SK-N-MC (cell line): ENCODE measurements around the gene CACNA1S.

Source experiments
- DNase-seq: peaks from one replicate; pipeline ENCODE4 v3.0.0-alpha.2; 2011; ENCODE audit warnings: low read depth, low spot score
- H3K27ac ChIP-seq: fragments of 200-600 bp; sonication (generic); 2 replicates; pipeline ENCODE4 v1.5.1; 2016; ENCODE audit warnings: mixed run types
- H3K36me3 ChIP-seq: fragments of 200-600 bp; sonication (generic); 2 replicates; pipeline ENCODE4 v1.6.1; 2017; ENCODE audit warnings: antibody characterized with exemption, low read length, mixed read lengths; ENCODE audit not compliant: insufficient read depth
- H3K4me3 ChIP-seq: fragments of 200-600 bp; sonication (generic); 2 replicates; pipeline ENCODE4 v1.5.1; 2016
- H3K9ac ChIP-seq: fragments of 200-600 bp; sonication (generic); 2 replicates; pipeline ENCODE4 v1.8.0; 2017; ENCODE audit warnings: mixed run types, mixed read lengths; ENCODE audit not compliant: insufficient read length
- H3K9me3 ChIP-seq: fragments of 200-600 bp; sonication (generic); 2 replicates; pipeline ENCODE4 v1.6.1; 2017; ENCODE audit warnings: low read depth, mild to moderate bottlenecking, antibody characterized with exemption, low read length, moderate library complexity, mixed read lengths
- EZH2 ChIP-seq: fragments of 200-600 bp; sonication (generic); IDR thresholded peaks from one replicate; pipeline ENCODE4 v1.6.1; 2017; ENCODE audit warnings: antibody characterized with exemption
- FOXP2 ChIP-seq: optimal IDR thresholded peaks from 2 replicates; pipeline ENCODE3; 2011; ENCODE audit warnings: mild to moderate bottlenecking, moderate library complexity; ENCODE audit not compliant: insufficient read depth; ENCODE audit errors: extremely low read length, control extremely low read depth
- POLR2AphosphoS5 ChIP-seq: IDR thresholded peaks from 2 replicates; pipeline ENCODE4 v1.6.1; 2012; ENCODE audit warnings: mild to moderate bottlenecking, low read depth, low read length, borderline replicate concordance

Gene CACNA1S

GRCh38 chr1:201142011-201142848 is 30.0 kb upstream of the CACNA1S start:
- no peak overlapping the region for H3K4me3 ChIP-seq
- TF ChIP-seq POLR2AphosphoS5 (no peak), FOXP2 (no peak), EZH2 (no peak)
- no peak for DNase-seq
- no peak overlapping the region for H3K27ac ChIP-seq
- H3K9ac ChIP-seq, result no peak overlapping the region
- no peaks in the 10 kb centered on the region for H3K9me3 ChIP-seq
- peaks cover 66% of the 10 kb centered on the region for H3K36me3 ChIP-seq

- H3K9ac ChIP-seq, result no peak overlapping the region
- no peak overlapping the region for H3K4me3 ChIP-seq
- no peaks in the 10 kb centered on the region for H3K9me3 ChIP-seq
- DNase-seq, result no peak
- H3K27ac ChIP-seq, result no peak overlapping the region
- peaks cover 62% of the 10 kb centered on the region for H3K36me3 ChIP-seq
- no peak for TF ChIP-seq EZH2
- TF ChIP-seq FOXP2, result no peak
- no peak for TF ChIP-seq POLR2AphosphoS5
These were observed 29.2 kb upstream of the CACNA1S start for GRCh38 chr1:201141418-201141817.

- Histone ChIP-seq H3K27ac (no peak overlapping the region), H3K9me3 (no peaks in the 10 kb centered on the region), H3K36me3 (peaks cover 60% of the 10 kb centered on the region), H3K4me3 (no peak overlapping the region), H3K9ac (no peak overlapping the region)
- no peak for TF ChIP-seq FOXP2
- no peak for TF ChIP-seq EZH2
- no peak for TF ChIP-seq POLR2AphosphoS5
- no peak for DNase-seq
These were observed 28.7 kb upstream of the CACNA1S start for GRCh38 chr1:201140941-201141260.

GRCh38 chr1:201140235-201140940 is 28.2 kb upstream of the CACNA1S start:
- no peak overlapping the region for H3K27ac ChIP-seq
- DNase-seq, result no peak
- peaks cover 61% of the 10 kb centered on the region for H3K36me3 ChIP-seq

GRCh38 chr1:201139756-201140155 is 27.5 kb upstream of the CACNA1S start:
- Histone ChIP-seq H3K9me3 (no peaks in the 10 kb centered on the region), H3K4me3 (no peak overlapping the region), H3K27ac (no peak overlapping the region), H3K36me3 (peaks cover 57% of the 10 kb centered on the region), H3K9ac (no peak overlapping the region)
- no peak for DNase-seq
- no peak for TF ChIP-seq FOXP2
- no peak for TF ChIP-seq POLR2AphosphoS5
- TF ChIP-seq EZH2, result no peak

More at GRCh38 chr1:201140235-201140940, 28.2 kb upstream of the CACNA1S start:
- H3K9me3 ChIP-seq, result no peaks in the 10 kb centered on the region
- H3K4me3 ChIP-seq, result no peak overlapping the region
- no peak overlapping the region for H3K9ac ChIP-seq
- TF ChIP-seq FOXP2 (no peak), EZH2 (no peak), POLR2AphosphoS5 (no peak)

GRCh38 chr1:201139306-201139705 is 27.1 kb upstream of the CACNA1S start:
- Histone ChIP-seq H3K9me3 (no peaks in the 10 kb centered on the region), H3K36me3 (peaks cover 55% of the 10 kb centered on the region), H3K9ac (no peak overlapping the region), H3K4me3 (no peak overlapping the region), H3K27ac (no peak overlapping the region)
- no peak for DNase-seq
- TF ChIP-seq FOXP2 (no peak), EZH2 (no peak), POLR2AphosphoS5 (no peak)

- no peak for TF ChIP-seq FOXP2
- no peak for TF ChIP-seq EZH2
- TF ChIP-seq POLR2AphosphoS5, result no peak
- Histone ChIP-seq H3K9ac (no peak overlapping the region), H3K9me3 (no peaks in the 10 kb centered on the region), H3K27ac (no peak overlapping the region), H3K36me3 (peaks cover 46% of the 10 kb centered on the region), H3K4me3 (no peak overlapping the region)
- DNase-seq, result no peak
These were observed 26.1 kb upstream of the CACNA1S start for GRCh38 chr1:201138311-201138840.

GRCh38 chr1:201137579-201138310 is 25.5 kb upstream of the CACNA1S start:
- Histone ChIP-seq H3K9ac (no peak overlapping the region), H3K27ac (no peak overlapping the region), H3K4me3 (no peak overlapping the region), H3K9me3 (no peaks in the 10 kb centered on the region), H3K36me3 (peaks cover 40% of the 10 kb centered on the region)
- no peak for DNase-seq
- TF ChIP-seq POLR2AphosphoS5, result no peak
- no peak for TF ChIP-seq FOXP2
- no peak for TF ChIP-seq EZH2
